ENCODE results near the gene SLC34A3.

Gene SLC34A3

DNA sequence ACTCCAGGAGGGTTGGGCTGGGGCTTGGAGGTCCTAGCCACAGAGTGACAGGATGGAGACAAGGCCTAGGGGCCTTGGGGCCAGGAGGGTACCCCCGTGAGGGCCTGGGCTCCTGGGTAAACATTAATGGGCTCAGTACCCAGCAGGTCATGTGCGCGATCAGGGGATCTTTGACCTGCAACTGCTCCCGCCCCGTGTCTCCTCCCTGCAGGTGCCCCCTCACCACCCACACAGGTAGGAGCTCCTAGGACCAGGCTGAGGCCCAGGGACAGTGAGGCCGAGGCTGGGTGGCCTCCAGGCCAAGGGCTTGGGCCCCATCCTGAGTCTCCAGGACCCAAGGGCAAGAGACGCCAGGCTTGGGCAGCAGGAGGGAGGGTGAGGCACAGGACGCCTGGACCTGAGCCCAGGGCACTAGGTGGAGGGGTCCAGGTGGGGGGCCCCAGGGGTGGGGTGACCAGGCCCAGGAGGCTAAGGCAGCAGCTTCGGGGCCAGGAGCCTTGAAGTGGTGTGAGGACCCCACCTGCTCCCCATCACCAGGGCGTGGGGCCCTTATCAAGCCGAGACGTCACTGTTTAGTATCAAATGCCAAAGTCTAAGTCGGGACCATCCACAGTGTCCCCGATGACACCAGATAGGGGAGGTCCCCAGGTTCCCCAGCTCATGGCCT lies at the start of gene SLC34A3:
SLC34A3 (plus strand) TSS at position 197 of the 667 bp plus-strand sequence. CDS start 802 bp downstream, outside the sequence.
- H3K4me3 ChIP-seq (ENCODE audit: low read depth, low read length, poor library complexity, severe bottlenecking), result no peak within 1 kb of the TSS
- TF ChIP-seq, protein P1, sequence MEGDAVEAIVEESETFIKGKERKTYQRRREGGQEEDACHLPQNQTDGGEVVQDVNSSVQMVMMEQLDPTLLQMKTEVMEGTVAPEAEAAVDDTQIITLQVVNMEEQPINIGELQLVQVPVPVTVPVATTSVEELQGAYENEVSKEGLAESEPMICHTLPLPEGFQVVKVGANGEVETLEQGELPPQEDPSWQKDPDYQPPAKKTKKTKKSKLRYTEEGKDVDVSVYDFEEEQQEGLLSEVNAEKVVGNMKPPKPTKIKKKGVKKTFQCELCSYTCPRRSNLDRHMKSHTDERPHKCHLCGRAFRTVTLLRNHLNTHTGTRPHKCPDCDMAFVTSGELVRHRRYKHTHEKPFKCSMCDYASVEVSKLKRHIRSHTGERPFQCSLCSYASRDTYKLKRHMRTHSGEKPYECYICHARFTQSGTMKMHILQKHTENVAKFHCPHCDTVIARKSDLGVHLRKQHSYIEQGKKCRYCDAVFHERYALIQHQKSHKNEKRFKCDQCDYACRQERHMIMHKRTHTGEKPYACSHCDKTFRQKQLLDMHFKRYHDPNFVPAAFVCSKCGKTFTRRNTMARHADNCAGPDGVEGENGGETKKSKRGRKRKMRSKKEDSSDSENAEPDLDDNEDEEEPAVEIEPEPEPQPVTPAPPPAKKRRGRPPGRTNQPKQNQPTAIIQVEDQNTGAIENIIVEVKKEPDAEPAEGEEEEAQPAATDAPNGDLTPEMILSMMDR (IDR thresholded peaks at IDR 0.05; ENCODE audit: low read length), result no peak
- no peak for TF ChIP-seq EZH2 (IDR thresholded peaks at IDR 0.05; ENCODE audit: borderline replicate concordance, low read length)
- H3K36me3 ChIP-seq (ENCODE audit: insufficient read depth, low read length), result no peaks in the 10 kb centered on the region
- H3K9me3 ChIP-seq (ENCODE audit: low read length), result no peaks in the 10 kb centered on the region
- H3K79me2 ChIP-seq (ENCODE audit: insufficient read depth, low read length), result no peaks in the 10 kb centered on the region
- H3K27me3 ChIP-seq (ENCODE audit: insufficient read depth, low read length), result peaks cover 12% of the 10 kb centered on the region; the same call in 1 of the 2 replicates
- H3F3A ChIP-seq (ENCODE audit: insufficient read depth, low read length), result no peaks in the 10 kb centered on the region
- H3K4me2 ChIP-seq (ENCODE audit: low read length), result no peak within 1 kb of the TSS
- H3K9ac ChIP-seq (ENCODE audit: low read length), result no peak within 1 kb of the TSS
- no peaks in the 10 kb centered on the region for H4K20me1 ChIP-seq (ENCODE audit: insufficient read depth, low read length)
- no peaks in the 10 kb centered on the region for H3K4me1 ChIP-seq (ENCODE audit: insufficient read depth, low read length, severe bottlenecking)
- H2AFZ ChIP-seq (ENCODE audit: low read length), result no peak within 1 kb of the TSS
- H3K9me2 ChIP-seq (ENCODE audit: low read depth, low read length), result no peaks in the 10 kb centered on the region
- no peak within 1 kb of the TSS for H3K27ac ChIP-seq (ENCODE audit: low read depth, low read length, poor library complexity, severe bottlenecking)

DNA sequence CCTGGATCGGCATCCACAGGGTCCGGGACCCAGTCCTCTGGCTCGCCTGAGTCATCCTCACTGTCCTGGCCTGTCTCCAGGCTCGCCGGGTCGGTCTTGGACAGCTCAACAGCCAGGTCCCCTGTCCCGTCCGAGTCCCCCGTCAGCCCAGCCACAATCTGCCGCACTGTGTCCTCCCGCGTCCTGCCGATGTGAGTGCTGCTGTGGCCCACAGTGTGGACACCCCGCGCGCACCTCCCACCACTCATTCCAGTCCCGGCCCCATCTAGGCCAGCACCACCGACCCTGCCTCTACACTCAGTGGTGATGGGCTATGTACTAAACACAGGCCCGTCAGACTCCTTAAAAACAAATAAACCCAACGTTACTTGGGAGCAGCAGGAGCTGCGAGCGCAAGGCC lies 49.0 kb upstream of the SLC34A3 start:
- no peak overlapping the region for H3K4me2 ChIP-seq (ENCODE audit: low read length)
- H3K4me3 ChIP-seq (ENCODE audit: low read depth, low read length, poor library complexity, severe bottlenecking), result no peak overlapping the region
- no peaks in the 10 kb centered on the region for H4K20me1 ChIP-seq (ENCODE audit: insufficient read depth, low read length)
- no peaks in the 10 kb centered on the region for H3K9me3 ChIP-seq (ENCODE audit: low read length)
- H3K9ac ChIP-seq (ENCODE audit: low read length), result no peak overlapping the region
- no peak overlapping the region for H3K27ac ChIP-seq (ENCODE audit: low read depth, low read length, poor library complexity, severe bottlenecking)
- H3K9me2 ChIP-seq (ENCODE audit: low read depth, low read length), result no peaks in the 10 kb centered on the region
- H3K79me2 ChIP-seq (ENCODE audit: insufficient read depth, low read length), result no peaks in the 10 kb centered on the region
- H3K27me3 ChIP-seq (ENCODE audit: insufficient read depth, low read length), result no peaks in the 10 kb centered on the region
- no peak overlapping the region for H2AFZ ChIP-seq (ENCODE audit: low read length)
- H3K4me1 ChIP-seq (ENCODE audit: insufficient read depth, low read length, severe bottlenecking), result peaks cover 8% of the 10 kb centered on the region
- TF ChIP-seq EZH2 (IDR thresholded peaks at IDR 0.05; ENCODE audit: borderline replicate concordance, low read length), result no peak
- TF ChIP-seq, protein P1 (IDR thresholded peaks at IDR 0.05; ENCODE audit: low read length), result no peak
- H3K36me3 ChIP-seq (ENCODE audit: insufficient read depth, low read length), result peaks cover 41% of the 10 kb centered on the region
- no peaks in the 10 kb centered on the region for H3F3A ChIP-seq (ENCODE audit: insufficient read depth, low read length)

DNA sequence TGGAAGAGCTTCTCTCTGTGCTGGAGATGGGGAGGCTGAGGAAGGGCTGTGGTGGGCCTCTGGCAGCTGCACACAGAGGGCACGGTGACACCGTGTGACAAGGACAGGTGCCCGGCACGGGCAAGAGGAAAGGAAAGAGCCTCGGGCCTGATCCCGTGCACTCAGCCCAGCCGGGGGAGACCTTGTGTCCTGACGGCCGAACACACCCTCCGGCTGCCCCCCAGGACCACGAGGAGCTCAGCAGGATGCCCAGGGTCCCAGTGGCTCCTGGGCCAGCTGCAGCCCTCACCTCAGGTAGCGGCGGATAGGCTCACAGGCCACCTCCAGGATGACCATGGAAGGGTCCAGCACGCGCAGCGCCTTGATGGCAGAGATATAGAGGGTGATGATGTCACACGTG lies 47.9 kb upstream of the SLC34A3 start:
- no peak overlapping the region for H2AFZ ChIP-seq (ENCODE audit: low read length)
- H3K36me3 ChIP-seq (ENCODE audit: insufficient read depth, low read length), result peaks cover 45% of the 10 kb centered on the region
- no peaks in the 10 kb centered on the region for H3K9me3 ChIP-seq (ENCODE audit: low read length)
- peaks cover 19% of the 10 kb centered on the region for H3K4me1 ChIP-seq (ENCODE audit: insufficient read depth, low read length, severe bottlenecking)
- no peak overlapping the region for H3K27ac ChIP-seq (ENCODE audit: low read depth, low read length, poor library complexity, severe bottlenecking)
- H3K9me2 ChIP-seq (ENCODE audit: low read depth, low read length), result no peaks in the 10 kb centered on the region
- H3K9ac ChIP-seq (ENCODE audit: low read length), result no peak overlapping the region
- no peaks in the 10 kb centered on the region for H3K27me3 ChIP-seq (ENCODE audit: insufficient read depth, low read length)
- H4K20me1 ChIP-seq (ENCODE audit: insufficient read depth, low read length), result no peaks in the 10 kb centered on the region
- no peaks in the 10 kb centered on the region for H3F3A ChIP-seq (ENCODE audit: insufficient read depth, low read length)
- TF ChIP-seq EZH2 (IDR thresholded peaks at IDR 0.05; ENCODE audit: borderline replicate concordance, low read length), result no peak
- TF ChIP-seq, protein P1 (IDR thresholded peaks at IDR 0.05; ENCODE audit: low read length), result no peak
- peaks cover 2% of the 10 kb centered on the region for H3K79me2 ChIP-seq (ENCODE audit: insufficient read depth, low read length)
- H3K4me3 ChIP-seq (ENCODE audit: low read depth, low read length, poor library complexity, severe bottlenecking), result no peak overlapping the region
- no peak overlapping the region for H3K4me2 ChIP-seq (ENCODE audit: low read length)
